GM18519 (cell line): Measurements from ENCODE around the gene ITM2B.
"Not testable (repeated sequence)": the region's sequence is repeated elsewhere in the genome, so short reads cannot be mapped to it uniquely, and the experiment has no call there.

ENCODE experiments used
- ATAC-seq: cut with Tn5 transposase; IDR thresholded peaks from one replicate; pipeline ENCODE4 v1.9.1; 2021; ENCODE audit warnings: mild to moderate bottlenecking, moderate library complexity; ENCODE audit not compliant: unreplicated experiment, low FRiP score

The ITM2B gene

DNA sequence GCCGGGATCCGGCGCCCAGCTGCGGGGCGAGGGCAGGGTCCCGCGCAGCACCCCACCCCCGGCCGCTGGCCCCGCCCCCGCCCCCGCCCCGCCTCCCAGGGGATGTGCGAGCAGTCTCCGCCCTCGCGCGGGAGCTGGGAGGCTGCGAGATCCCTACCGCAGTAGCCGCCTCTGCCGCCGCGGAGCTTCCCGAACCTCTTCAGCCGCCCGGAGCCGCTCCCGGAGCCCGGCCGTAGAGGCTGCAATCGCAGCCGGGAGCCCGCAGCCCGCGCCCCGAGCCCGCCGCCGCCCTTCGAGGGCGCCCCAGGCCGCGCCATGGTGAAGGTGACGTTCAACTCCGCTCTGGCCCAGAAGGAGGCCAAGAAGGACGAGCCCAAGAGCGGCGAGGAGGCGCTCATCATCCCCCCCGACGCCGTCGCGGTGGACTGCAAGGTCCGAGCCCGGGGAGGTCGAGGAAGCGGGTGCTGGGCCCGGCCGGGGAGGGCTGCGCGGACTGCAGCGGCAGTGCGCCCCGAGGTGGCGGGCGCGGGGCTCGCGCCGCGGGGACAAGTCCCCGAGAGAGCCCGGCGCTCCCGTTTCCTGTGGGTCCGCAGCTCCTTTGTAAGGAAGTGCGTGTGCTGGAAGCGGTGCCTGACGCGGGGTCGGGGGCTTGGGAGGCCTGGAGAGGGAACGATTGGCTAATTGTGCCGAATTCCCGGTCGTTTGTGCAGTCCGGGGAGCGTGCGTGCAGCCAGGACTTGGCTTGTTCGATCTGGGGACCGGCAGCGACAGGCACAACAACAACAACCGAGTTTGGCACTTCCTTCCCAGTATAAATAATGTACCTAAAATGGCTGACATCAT, at the start of gene ITM2B:
ITM2B (plus strand) TSS at position 161 of the 843 bp plus-strand sequence; CDS start at position 316, 155 bp downstream.
- ATAC-seq = peak; percentile 34

DNA sequence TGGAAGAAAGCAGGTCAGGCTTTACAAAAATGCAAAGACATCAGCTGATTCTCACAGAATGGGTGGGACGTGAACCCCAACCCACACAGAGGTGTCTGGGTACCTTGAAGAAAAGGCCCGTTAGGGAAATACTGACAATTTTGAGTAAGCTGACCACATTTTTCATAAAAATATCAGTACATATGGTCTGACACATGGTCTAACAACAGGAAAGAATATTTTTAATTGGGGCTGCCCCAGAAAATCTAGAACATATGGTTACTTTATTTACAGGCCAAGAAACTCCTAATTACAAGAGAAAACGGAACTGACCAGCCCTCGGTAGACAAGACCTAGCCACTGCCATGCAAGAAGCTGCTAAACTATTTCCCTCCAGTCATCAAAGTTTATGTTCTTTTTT, 48.7 kb upstream of the ITM2B start:
- ATAC-seq = no peak

DNA sequence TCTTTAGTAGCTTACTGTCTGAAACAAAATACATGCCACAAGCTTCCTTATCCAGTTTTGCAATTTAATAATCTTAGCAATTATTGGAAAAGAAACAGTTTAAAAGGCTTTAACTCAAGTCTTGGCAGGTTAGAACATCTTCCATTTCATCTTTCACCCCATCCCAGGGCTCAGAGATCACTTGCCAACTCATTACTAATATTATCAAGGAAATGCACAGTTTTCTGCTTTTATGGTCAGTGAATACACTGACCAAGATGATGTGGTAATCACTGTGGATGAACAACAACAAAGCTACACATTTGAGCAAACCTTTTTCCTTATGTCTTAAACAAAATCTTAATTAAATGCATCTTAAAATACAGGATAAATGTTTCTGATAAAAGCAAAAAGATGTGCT, 48.0 kb upstream of the ITM2B start:
- ATAC-seq = no peak

DNA sequence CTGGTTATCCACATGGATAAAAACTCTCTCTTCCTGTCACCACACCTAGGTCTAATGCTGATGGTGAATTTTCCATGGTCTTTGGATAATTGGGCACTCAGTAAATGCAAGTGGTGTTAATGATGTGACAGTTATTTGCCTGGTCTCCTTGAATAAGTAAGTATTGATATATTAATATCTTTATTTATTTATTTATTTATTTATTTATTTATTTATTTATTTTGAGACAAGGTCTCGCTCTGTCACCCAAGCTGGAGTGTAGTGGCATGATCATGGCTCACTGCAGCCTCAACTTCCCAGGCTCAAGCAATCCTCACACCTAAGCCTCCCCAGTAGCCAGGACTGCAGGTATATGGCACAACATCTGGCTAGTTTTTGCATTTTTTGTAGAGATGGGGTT, 46.3 kb upstream of the ITM2B start:
- ATAC-seq = no peak

DNA sequence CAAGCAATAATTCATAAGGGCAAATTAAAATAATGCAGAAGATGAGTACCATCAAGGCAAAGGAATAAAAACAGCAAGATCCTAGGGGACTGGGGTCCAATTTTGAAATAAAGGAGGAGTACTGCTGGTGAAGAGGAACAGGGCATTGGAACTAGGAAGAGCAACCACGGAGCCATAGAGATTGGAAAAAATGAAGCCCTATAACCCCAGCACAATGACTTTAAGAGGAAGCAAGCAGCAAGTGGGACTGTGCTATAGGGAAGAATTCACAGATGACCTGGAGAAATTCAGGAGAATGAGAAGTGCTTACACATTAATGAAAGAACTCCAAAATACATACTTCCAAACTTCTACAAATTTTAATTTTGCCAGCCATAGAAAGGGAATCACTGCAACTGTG, 44.9 kb upstream of the ITM2B start:
- no peak for ATAC-seq

DNA sequence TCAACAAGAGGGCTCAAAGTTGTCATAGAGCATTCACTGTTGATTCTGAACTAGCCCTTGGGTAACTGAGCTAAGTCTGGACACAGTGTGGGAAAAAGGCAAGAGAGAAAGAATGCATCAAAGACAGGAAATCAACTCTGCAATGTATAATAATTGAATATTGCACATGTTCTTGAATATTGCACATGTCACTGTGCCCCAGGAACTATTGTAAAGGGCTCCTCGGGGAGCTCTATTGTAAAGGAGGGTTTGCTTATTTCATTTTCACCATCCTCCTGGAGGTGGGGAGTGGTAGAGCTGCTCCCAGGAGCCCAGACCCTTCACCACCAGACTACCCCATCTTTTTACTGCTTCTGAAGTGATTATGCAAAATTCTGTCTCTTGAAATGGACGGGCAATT, 44.4 kb upstream of the ITM2B start:
- ATAC-seq = no peak

DNA sequence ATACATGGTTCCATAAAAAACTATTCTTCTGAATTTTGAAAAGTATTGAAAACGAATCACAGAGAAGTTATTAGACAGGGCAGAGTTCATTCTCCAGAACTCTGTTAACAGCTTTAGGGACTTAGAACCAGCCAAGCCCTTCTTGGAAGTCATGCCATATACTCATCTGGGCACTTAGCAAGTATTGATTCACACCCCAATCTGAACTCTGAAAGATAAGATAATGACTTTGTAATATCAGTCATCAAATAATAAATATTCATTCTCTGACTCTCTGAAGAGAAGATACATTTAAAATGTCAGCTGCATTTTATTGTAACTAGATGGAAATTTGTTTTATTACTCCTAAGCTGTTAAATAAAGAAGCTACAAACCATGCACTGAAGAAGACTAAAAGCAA, 43.8 kb upstream of the ITM2B start:
- ATAC-seq = no peak

DNA sequence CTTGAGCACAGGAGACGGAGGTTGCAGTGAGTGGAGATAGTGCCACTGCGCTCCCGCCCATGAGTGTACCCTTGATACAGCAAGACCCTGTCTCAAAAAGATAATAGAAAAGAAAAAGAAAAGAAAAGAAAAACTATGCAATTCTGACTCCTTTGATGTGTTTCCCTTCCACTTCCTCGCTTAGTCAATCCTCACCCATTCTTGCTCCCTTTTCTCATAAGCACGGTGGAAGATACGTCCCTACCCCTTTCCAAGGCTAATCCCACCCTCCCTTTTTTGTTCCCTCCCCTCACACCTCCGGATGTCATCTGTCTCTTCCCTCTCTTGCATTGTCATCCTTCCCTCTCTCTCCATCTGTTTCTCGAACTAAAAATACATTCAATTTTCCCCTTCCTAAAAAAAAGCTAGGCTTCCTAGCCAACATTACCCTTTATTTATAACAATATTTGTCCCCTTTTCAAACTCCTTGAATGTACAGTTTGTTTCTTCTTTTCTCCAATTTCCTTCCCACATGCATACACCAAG, 40.5 kb upstream of the ITM2B start:
- no peak for ATAC-seq

DNA sequence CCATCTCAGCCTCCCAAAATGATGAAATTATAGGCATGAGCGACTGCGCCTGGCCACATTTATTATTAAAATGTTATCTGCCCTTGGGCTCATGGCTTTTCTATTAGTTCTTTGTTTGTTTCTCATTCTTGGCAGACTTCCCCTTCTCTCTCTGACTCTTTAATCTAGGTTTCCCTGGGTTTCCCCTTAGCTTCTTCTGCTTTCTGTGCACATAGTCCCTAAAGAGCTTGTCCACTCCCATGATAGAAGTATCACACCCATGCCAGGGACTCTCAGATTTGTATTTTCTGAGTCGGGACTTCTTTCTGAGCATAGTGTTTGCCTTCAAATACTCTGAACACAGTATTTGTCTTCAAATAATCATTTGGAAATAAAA, 38.6 kb upstream of the ITM2B start:
- ATAC-seq = peak; percentile 59

DNA sequence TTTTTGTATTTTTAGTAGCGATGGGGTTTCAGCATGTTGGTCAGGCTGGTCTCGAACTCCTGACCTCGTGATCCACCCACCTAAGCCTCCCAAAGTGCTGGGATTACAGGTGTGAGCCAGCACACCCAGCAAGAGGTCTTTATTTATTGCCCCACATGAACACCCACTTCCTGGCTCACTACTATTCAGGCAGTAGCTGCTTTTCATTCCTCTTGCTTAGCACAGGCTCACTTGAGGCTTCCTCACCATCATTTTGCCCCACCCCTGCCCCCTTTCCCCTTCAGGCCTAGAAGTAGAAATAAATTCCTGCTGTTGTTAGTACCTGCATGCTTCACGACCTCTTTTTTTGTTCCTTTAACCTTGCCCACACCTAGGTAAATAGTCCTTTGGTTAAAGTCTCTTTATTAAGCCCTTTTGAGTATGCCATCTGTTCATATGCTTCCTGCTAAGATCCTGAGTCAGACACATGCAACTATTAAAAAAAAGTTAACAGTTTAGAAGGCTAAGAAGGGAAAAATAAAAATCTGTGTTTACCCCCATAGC, 33.5 kb upstream of the ITM2B start:
- no peak for ATAC-seq

DNA sequence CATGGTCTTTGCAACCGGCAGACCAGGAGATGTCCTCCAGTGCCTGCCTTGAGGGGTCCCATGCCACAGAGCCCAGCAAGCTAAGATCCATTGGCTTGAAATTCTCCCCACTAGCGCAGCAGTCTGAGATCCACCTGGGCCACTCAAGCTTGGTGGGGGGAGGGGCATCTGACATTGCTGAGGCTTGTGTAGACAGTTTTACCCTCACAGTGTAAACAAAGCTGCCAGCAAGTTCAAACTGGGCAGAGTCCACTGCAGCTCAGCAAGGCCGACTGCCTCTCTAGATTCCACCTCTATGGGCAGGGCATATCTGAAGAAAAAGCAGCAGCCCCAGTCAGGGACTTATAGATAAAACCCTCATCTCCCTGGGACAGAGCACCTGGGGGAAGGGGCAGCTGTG, 32.0 kb upstream of the ITM2B start:
- no peak for ATAC-seq

DNA sequence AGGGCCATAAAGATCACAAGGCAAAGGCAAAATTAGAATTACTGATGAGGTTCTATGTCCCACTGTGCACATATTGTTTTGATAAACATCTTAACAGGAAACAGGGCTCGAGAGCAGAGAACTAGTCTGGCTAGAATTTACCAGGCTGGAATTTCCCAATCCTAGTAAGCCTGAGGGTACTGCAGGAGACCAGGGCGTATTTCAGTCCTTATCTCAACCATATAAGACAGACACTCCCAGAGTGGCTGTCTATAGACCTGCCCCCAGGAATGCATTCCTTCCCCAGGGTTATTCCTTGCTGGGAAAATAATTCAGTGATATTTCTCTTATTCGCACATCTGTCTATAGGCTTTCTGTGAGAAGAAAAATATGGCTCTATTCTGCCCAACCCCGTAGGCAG, 25.8 kb upstream of the ITM2B start:
- ATAC-seq = not testable (repeated sequence)

DNA sequence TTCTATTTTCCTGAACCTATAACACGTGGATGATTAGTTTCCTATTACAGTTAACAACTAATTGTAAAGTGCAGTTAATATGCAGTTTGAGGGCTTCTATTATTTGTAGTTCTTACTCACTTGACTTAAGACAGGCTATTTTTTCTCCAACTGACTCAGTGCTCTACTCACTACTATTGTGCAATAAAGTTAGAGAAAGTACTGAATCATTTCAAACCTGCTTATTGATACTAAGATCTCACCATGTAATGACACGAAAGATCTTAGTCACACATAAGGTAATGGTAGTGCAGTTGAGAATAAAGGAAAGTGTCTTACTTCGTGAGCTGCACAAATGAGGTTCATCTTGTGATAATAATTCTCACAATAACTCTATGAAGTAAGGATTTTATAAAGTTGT, 22.8 kb upstream of the ITM2B start:
- ATAC-seq = peak; percentile 59

DNA sequence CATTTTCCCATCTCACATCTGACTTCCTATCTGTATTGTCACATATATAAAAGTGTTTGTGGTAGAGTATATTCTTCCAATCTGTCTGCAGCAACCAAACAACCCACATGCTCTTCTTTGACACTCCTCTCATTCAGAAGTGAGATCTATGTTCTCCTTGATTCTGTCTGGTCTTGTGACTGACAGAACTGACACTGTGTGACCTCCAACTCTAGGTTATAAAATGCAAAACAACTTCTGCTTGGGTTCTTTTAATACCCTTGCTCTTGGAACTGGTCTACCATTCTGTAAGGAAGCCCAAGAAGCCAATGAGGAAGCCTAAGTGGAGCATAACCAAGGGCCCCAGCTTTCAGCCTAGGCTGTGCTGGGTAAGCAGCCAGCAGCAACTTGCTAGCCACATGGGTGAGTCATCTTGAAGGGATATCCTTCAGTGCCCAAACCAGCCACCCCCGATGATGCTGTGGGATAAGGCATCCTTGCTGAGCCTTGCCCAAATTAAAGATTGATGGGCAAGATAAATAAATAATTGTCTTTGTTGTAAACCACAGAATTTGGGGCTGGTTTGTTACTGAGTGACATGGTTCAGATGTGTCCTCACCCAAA, 18.4 kb upstream of the ITM2B start:
- no peak for ATAC-seq

DNA sequence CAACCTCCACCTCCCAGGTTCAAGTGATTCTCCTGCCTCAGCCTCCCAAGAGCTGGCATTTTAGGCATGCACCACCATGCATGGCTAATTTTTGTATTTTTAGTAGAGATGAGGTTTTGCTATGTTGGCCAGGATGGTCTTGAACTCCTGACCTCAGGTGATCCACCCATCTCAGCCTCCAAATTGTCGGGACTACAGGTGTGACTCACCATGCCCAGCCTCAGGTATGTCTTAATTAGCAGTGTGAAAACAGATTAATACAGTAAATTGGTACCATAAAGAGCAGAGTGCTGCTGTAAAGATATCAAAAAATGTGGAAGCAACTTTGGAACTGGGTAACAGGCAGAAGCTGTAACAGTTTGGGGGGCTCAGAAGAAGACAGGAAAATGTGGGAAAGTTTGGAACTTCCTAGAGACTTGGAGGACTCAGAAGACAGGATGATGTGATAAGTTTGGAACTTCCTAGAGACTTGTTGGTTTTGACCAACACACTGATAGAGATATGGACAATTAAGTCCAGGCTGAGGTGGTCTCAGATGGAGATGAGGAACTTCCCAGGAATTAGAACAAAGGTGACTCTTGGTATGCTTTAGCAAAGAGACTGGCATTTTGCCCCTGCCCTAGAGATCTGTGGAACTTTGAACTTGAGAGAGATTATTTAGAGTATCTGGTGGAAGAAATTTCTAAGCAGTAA, 17.3 kb upstream of the ITM2B start:
- not testable (repeated sequence) for ATAC-seq

DNA sequence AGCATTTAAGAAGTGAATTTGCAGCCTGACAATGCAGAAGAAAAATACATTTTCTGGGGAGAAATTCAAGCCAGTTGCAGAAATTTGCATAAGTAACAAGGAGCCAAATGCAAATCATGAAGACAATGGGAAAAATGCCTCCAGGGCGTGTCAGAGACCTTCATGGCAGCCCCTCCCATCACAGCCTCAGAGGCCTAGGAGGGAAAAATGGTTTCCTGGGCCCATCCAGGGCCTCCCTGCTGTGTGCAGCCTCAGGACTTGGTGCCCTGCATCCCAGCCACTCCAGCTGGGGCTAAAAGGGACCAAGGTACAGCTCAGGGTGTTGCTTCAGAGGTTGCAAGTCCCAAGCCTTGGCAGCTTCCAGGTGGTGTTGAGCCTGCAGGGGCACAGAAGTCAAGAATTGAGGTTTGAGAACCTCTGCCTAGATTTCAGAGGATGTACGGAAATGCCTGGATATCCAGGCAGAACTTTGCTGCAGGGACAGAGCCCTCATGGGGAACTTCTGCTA, 16.7 kb upstream of the ITM2B start:
- no peak for ATAC-seq

DNA sequence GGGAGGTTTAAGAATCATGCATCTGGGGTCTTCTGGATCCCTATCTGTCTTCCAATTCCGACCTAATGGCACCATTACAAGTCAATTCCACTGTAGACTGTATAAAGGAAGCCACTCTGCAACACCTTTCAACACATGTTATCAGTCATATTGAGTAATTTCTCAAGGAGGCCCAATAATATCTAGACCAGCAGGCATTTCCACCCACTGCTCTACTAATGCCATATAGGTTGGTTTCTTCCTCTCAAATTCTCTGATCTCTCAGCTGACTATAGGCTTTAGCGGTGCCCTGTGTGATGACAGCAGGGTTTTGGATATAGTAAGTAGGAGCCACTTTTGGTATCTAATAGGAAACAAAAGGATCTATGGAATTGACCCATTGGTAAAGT, 12.4 kb upstream of the ITM2B start:
- ATAC-seq = no peak

DNA sequence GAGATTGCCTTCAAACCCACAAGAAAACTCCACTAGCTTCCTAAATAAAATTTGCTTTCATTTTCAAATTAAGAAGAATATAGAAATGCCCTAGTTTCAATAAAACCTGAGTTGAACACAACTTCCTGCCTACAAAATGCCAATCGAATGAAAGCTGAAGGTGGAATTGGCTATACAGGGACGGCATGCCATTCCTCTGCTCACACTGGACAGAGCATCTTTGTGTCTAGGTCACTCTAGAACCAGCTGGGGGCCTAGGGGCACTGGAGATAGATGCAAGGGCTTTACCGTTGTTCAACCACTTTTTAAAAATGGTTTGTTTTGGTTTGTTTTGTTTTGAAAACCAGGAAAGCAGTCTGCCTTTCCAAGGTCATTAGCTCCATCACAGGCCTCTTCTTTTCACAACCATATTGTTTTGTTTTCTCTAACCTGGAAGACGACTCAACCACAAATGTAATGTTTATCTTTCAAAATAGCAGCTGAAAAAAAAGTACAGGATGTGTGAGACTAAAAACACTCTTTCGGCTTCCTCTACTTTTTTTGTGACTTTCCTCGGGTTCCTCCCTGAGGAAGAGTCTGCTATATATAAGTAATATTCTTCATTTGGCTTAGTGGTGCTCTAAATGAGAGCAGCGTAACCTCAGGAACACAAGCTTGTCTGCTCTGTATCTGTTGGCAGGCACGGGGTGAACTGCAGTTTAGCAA, 11.9 kb upstream of the ITM2B start:
- no peak for ATAC-seq

DNA sequence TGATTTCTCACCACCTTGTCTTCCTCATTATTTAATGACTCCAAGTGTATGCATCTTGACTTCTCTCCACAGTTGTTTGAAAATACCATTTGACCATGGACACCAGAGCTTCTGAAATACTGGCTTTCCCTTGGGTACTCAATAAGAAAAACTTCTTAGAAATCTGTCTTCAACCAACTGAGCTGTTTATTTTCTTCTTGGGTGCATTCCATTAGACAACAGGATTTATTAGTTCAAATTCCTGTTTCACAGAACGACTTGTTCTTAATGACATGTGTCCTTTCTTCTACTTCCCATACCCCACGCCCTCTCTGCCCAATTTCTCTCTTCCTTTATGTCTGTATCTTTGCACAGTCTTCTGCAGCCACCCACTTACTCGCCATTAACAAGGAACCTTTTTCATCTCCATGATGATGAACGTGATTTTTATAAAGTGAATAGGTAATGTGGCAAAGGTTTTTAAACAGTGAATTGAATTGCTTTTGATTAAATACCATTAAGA, 11.3 kb upstream of the ITM2B start:
- no peak for ATAC-seq
